Tibial nerve (tissue), 4 donors: ENCODE data around the gene KRTAP4-5. TPM values are rescaled to one million over a fixed set of nuclear protein-coding genes. Genes with fewer than 3 reads are reported as not detected.
"Not testable (repeated sequence)": the region's sequence is repeated elsewhere in the genome, so short reads cannot be mapped to it uniquely, and the experiment has no call there.

ENCODE experiments used
- DNase-seq, 2 donors: peaks; one replicate each; pipeline ENCODE4 v3.0.0-alpha.2; 2019; ENCODE audit warnings: low spot score in 2 of 2
- H3K27ac ChIP-seq, 4 donors: fragments of 200-600 bp; sonication (generic) in 3 of 4; one replicate each; pipeline ENCODE4 v1.5.1; 2017 to 2019; ENCODE audit warnings: mild to moderate bottlenecking in 1 of 4
- H3K27me3 ChIP-seq, 2 donors: fragments of 200-600 bp; sonication (generic) in 1 of 2; one replicate each; pipeline versions ENCODE4 v1.5.1 to v1.6.0; 2017 to 2019
- H3K36me3 ChIP-seq, 3 donors: fragments of 200-600 bp; sonication (generic); one replicate each; pipeline ENCODE4 v1.5.1; 2018 to 2019
- H3K4me1 ChIP-seq, 4 donors: fragments of 200-600 bp; sonication (generic) in 3 of 4; one replicate each; pipeline ENCODE4 v1.5.1; 2017 to 2019
- H3K4me3 ChIP-seq, 4 donors: fragments of 200-600 bp; sonication (generic) in 3 of 4; one replicate each; pipeline ENCODE4 v1.5.1; 2017 to 2019; ENCODE audit warnings: mild to moderate bottlenecking in 1 of 4, moderate library complexity in 1 of 4
- H3K9me3 ChIP-seq, 4 donors: fragments of 200-600 bp; sonication (generic) in 3 of 4; one replicate each; pipeline ENCODE4 v1.5.1; 2017 to 2019
- EP300 ChIP-seq, 2 donors: sonication (generic); formaldehyde crosslinking; IDR thresholded peaks; one replicate each; pipeline ENCODE4 v1.6.1; 2017; ENCODE audit warnings: antibody characterized with exemption in 2 of 2, mild to moderate bottlenecking in 1 of 2
- POLR2A ChIP-seq, 2 donors: fragments of 450-650 bp; IDR thresholded peaks; one replicate each; pipeline ENCODE4 v1.6.1; 2017; ENCODE audit warnings: antibody characterized with exemption in 2 of 2, mild to moderate bottlenecking in 2 of 2, moderate library complexity in 2 of 2
- WGBS, 2 donors: methylation state at CpG; one replicate each; pipeline ENCODE4 v1.1.5; 2018; 5-methylcytosine and 5-hydroxymethylcytosine counted together
- total RNA-seq, 4 donors: library from RNA; depleted of rRNA; stranded (reverse); fragments of >200 nt; gene quantifications; one replicate each; pipeline ENCODE4 v1.1.0, GENCODE V29; 2016
- TF ChIP-seq, protein P1 (sequence below), 5 experiments: fragments of 200-600 bp in 3 of 5; fragments of 450-650 bp in 2 of 5; sonication (generic) in 3 of 5; IDR thresholded peaks; one replicate each; pipeline ENCODE4 v1.5.1; 2016 to 2019; ENCODE audit warnings: antibody characterized with exemption in 5 of 5, mild to moderate bottlenecking in 3 of 5, moderate library complexity in 2 of 5

Gene KRTAP4-5
- total RNA-seq, 4 donors from 2014 or later = not detected

DNA sequence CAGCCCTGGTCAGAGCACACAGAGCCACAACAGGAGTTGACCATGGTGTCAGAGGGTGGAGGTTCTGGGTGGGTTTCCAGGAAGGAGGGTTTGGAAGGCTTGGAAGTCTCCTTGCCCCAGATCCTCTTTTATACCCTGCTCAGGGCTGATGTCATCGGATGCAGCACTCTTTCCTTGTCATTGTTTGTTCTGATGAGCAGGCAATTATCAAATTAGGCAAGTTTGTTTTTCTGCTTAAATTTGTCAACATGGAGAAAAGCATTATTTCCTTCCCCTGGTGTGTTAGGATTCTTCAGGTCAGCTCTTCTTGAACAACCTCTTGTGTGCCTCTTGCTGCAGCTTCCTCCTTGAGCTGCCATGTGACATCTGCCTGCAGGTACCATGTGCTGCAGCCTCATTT lies 11.0 kb upstream of the KRTAP4-5 start, which contains the start of gene KRTAP4-4:
TSS of gene KRTAP4-4 (minus strand) at position 101 of the 400 bp plus-strand sequence. CDS start at position 44, 57 bp downstream.
- H3K4me1 ChIP-seq = no peaks in the 10 kb centered on the region
- H3K27ac ChIP-seq = no peak within 1 kb of the TSS
- no peaks in the 10 kb centered on the region for H3K9me3 ChIP-seq
- no peaks in the 10 kb centered on the region for H3K27me3 ChIP-seq
- no peak for DNase-seq
- H3K36me3 ChIP-seq = no peaks in the 10 kb centered on the region
- 70 to 93% methylated on average over 1 of the region's 1 CpG for WGBS, 2 donors
- TF ChIP-seq EP300 (IDR thresholded peaks at IDR 0.05) (no peak), POLR2A (IDR thresholded peaks at IDR 0.05) (no peak)
- TF ChIP-seq, protein P1, sequence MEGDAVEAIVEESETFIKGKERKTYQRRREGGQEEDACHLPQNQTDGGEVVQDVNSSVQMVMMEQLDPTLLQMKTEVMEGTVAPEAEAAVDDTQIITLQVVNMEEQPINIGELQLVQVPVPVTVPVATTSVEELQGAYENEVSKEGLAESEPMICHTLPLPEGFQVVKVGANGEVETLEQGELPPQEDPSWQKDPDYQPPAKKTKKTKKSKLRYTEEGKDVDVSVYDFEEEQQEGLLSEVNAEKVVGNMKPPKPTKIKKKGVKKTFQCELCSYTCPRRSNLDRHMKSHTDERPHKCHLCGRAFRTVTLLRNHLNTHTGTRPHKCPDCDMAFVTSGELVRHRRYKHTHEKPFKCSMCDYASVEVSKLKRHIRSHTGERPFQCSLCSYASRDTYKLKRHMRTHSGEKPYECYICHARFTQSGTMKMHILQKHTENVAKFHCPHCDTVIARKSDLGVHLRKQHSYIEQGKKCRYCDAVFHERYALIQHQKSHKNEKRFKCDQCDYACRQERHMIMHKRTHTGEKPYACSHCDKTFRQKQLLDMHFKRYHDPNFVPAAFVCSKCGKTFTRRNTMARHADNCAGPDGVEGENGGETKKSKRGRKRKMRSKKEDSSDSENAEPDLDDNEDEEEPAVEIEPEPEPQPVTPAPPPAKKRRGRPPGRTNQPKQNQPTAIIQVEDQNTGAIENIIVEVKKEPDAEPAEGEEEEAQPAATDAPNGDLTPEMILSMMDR (IDR thresholded peaks at IDR 0.05) = no peak
- no peak within 1 kb of the TSS for H3K4me3 ChIP-seq

DNA sequence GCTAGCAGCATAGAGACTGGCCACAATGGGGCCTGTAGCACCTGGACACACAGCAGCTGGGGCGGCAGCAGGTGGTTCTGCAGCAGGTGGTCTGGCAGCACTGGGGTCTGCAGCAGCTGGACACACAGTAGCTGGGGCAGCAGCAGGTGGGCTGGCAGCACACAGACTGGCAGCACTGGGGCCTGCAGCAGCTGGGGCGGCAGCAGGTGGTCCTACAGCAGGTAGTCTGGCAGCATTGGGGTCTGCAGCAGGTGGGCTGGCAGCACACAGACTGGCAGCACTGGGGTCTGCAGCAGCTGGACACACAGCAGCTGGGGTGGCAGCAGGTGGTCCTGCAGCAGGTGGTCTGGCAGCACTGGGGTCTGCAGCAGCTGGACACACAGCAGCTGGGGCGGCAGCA lies 10.6 kb upstream of the KRTAP4-5 start:
- WGBS, 2 donors = 92 to 97% methylated on average over 3 of the region's 3 CpGs
- H3K9me3 ChIP-seq, H3K4me3 ChIP-seq, DNase-seq, H3K27me3 ChIP-seq, H3K36me3 ChIP-seq, H3K4me1 ChIP-seq, H3K27ac ChIP-seq: not testable (repeated sequence)

DNA sequence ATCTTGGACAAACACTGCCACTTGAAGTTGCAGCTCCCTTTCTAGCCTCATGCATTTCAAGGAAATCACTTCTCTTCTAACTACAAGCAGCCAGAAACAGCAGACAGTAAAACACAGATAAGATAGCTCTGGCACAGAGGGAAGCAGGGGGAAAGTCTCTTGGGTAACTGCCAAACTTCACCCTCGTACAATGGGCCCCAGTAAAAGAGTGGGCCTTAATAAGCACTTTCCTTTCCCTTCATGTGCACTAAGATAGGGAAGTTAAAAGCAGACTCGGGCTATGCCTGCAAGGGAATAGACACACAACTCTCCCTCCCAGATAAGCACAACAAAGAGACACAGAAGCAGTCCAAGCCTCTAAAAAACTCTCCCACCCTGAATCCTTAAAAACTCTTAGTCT lies 4.2 kb upstream of the KRTAP4-5 start:
- no peaks in the 10 kb centered on the region for H3K27me3 ChIP-seq
- H3K27ac ChIP-seq = no peak overlapping the region
- WGBS, 2 donors = 14 to 22% methylated on average over 2 of the region's 2 CpGs
- no peaks in the 10 kb centered on the region for H3K9me3 ChIP-seq
- no peak overlapping the region for H3K4me3 ChIP-seq
- DNase-seq = no peak
- H3K36me3 ChIP-seq = no peaks in the 10 kb centered on the region
- TF ChIP-seq EP300 (IDR thresholded peaks at IDR 0.05) (no peak), POLR2A (IDR thresholded peaks at IDR 0.05) (no peak)
- TF ChIP-seq, protein P1 (IDR thresholded peaks at IDR 0.05) = no peak
- H3K4me1 ChIP-seq = no peaks in the 10 kb centered on the region

DNA sequence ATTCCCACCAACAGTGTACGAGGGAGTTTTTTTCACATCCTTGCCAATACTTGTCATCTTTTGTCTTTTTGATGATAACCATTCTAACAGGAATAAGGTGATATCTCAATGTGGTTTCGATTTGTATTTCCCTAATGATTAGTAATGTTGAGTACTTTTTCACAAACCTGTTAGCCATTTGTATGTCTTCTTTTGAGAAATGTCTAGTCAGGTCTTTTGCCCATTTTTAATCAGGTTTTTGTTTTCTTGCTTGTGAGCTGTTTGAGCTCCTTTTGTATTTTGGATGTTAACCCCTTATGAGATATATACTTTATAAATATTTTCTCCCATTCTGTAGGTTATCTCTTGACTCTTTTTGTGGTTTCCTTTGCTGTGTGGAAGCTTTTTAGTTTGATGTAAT lies 1.9 kb upstream of the KRTAP4-5 start:
- H3K27me3 ChIP-seq = no peaks in the 10 kb centered on the region
- no peaks in the 10 kb centered on the region for H3K9me3 ChIP-seq
- H3K27ac ChIP-seq = no peak overlapping the region
- 74 to 81% methylated on average over 2 of the region's 2 CpGs for WGBS, 2 donors
- H3K36me3 ChIP-seq = no peaks in the 10 kb centered on the region
- no peaks in the 10 kb centered on the region for H3K4me1 ChIP-seq
- TF ChIP-seq, protein P1 (IDR thresholded peaks at IDR 0.05) = no peak
- TF ChIP-seq POLR2A (IDR thresholded peaks at IDR 0.05) = no peak
- DNase-seq = no peak
- H3K4me3 ChIP-seq = no peak overlapping the region

DNA sequence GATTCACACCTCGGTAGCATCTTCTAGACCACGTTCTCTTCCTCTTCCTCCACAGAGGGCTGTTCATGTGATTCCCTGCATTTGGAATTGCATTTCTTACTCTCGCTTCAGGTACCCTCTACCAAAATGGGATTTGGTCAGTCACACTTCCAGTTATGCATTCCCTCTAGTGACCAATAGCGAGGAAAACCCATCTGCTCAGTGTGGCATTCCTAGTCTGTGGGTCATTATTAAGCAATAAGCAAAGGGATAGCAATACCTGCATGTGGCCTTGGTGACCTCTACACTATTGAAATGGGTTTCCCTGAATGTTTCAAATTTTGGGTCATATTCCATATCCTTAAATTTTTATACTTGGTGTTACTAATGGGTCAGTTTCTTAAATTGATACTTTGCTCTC lies 401 bp upstream of the KRTAP4-5 start:
- H3K27me3 ChIP-seq = no peaks in the 10 kb centered on the region
- 83 to 91% methylated on average over 4 of the region's 4 CpGs for WGBS, 2 donors

DNA sequence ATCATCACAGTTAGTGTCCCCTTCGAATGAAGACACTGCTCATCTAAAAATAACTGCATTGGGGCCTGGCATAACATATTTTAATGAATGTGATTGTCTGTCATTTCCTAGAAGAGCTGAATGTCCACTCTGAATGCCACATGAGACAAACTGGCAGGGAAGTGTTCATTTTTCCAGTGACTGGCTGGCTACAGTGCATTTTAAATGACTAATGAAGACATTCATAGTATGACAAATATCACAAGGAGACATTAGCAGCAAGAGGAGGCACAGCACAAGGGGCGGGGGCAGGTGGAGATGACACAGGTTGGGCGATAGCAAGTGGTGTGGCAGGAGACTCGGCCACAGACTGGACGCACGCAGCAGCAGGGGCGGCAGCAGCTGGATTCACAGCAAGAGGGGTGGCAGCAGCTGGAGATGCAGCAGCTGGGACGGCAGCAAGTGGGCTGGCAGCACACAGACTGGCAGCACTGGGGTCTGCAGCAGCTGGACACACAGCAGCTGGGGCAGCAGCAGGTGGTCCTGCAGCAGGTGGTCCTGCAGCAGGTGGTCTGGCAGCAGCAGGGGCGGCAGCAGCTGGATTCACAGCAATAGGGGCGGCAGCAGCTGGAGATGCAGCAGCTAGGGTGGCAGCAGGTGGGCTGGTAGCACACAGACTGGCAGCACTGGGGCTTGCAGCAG lies 514 bp downstream of the KRTAP4-5 start:
- DNase-seq, H3K36me3 ChIP-seq, H3K27me3 ChIP-seq, H3K4me3 ChIP-seq, H3K9me3 ChIP-seq, H3K4me1 ChIP-seq, H3K27ac ChIP-seq: not testable (repeated sequence)
- WGBS, 2 donors = 77 to 78% methylated on average over 8 to 9 of the region's 10 CpGs

More for the DNA sequence above, 401 bp upstream of the KRTAP4-5 start:
- no peak overlapping the region for H3K4me3 ChIP-seq
- no peak for DNase-seq
- H3K9me3 ChIP-seq = no peaks in the 10 kb centered on the region
- H3K36me3 ChIP-seq = no peaks in the 10 kb centered on the region
- no peaks in the 10 kb centered on the region for H3K4me1 ChIP-seq
- TF ChIP-seq, protein P1 (IDR thresholded peaks at IDR 0.05) = no peak
- no peak for TF ChIP-seq EP300 (IDR thresholded peaks at IDR 0.05)
- TF ChIP-seq POLR2A (IDR thresholded peaks at IDR 0.05) = no peak
- H3K27ac ChIP-seq = no peak overlapping the region
